Endothelial cell (in vitro differentiated cells): ENCODE data around the gene TNS3. TPM values are rescaled to one million over a fixed set of nuclear protein-coding genes. Genes with fewer than 3 reads are reported as not detected.

ENCODE experiments used
- DNase-seq: peaks from one replicate; pipeline ENCODE4 v3.0.0; 2021; ENCODE audit warnings: low spot score
- H3K27ac Mint-ChIP-seq: one replicate; pipeline ENCODE4 v1.8.0; 2021; ENCODE audit warnings: mixed read lengths, inconsistent platforms; ENCODE audit not compliant: unreplicated experiment
- H3K27me3 Mint-ChIP-seq: one replicate; pipeline ENCODE4 v1.8.0; 2021; ENCODE audit warnings: mild to moderate bottlenecking, moderate library complexity, mixed read lengths, inconsistent platforms; ENCODE audit not compliant: unreplicated experiment
- H3K36me3 Mint-ChIP-seq: one replicate; pipeline ENCODE4 v1.8.0; 2021; ENCODE audit warnings: mild to moderate bottlenecking, low read depth, mixed read lengths, inconsistent platforms; ENCODE audit not compliant: unreplicated experiment
- H3K4me1 Mint-ChIP-seq: one replicate; pipeline ENCODE4 v1.8.0; 2021; ENCODE audit warnings: mild to moderate bottlenecking, mixed read lengths, inconsistent platforms; ENCODE audit not compliant: unreplicated experiment
- H3K4me3 Mint-ChIP-seq: one replicate; pipeline ENCODE4 v1.8.0; 2021; ENCODE audit warnings: mild to moderate bottlenecking, mixed read lengths, inconsistent platforms; ENCODE audit not compliant: unreplicated experiment
- H3K9me3 Mint-ChIP-seq: one replicate; pipeline ENCODE4 v1.8.0; 2021; ENCODE audit warnings: mixed read lengths, inconsistent platforms; ENCODE audit not compliant: unreplicated experiment
- CTCF ChIP-seq: fragments of 200-600 bp; sonication (generic); IDR thresholded peaks from one replicate; pipeline ENCODE4 v1.5.0; 2021; ENCODE audit warnings: antibody characterized with exemption; ENCODE audit not compliant: unreplicated experiment
- total RNA-seq: library from RNA; stranded (reverse); fragmentation: NEBNext Ultra II Directional; extraction: Animal tissue kit (Norgen Biotek cat#: 25700); gene quantifications from one replicate; pipeline ENCODE4 v1.2.1, GENCODE V29; 2021; ENCODE audit not compliant: unreplicated experiment

TNS3 gene
- total RNA-seq, 1 donor from 2014 or later = 7.5 TPM

- peaks cover 11% of the 10 kb centered on the region for H3K27me3 Mint-ChIP-seq
- H3K4me3 Mint-ChIP-seq = no peak overlapping the region
Measured at GRCh38 chr7:47602272-47603004, 20.5 kb upstream of the TNS3 start.

GRCh38 chr7:47601881-47602249 is 20.0 kb upstream of the TNS3 start:
- Mint-ChIP-seq H3K27me3 (peaks cover 11% of the 10 kb centered on the region), H3K27ac (no peak overlapping the region), H3K4me3 (no peak overlapping the region), H3K4me1 (no peaks in the 10 kb centered on the region), H3K9me3 (no peaks in the 10 kb centered on the region), H3K36me3 (peaks cover 8% of the 10 kb centered on the region)
- no peak for DNase-seq
- no peak for TF ChIP-seq CTCF

More at GRCh38 chr7:47602272-47603004, 20.5 kb upstream of the TNS3 start:
- Mint-ChIP-seq H3K9me3 (no peaks in the 10 kb centered on the region), H3K27ac (no peak overlapping the region), H3K4me1 (no peaks in the 10 kb centered on the region), H3K36me3 (peaks cover 5% of the 10 kb centered on the region)
- TF ChIP-seq CTCF = no peak
- no peak for DNase-seq

- Mint-ChIP-seq H3K4me3 (no peak overlapping the region), H3K9me3 (no peaks in the 10 kb centered on the region), H3K27ac (no peak overlapping the region), H3K4me1 (no peaks in the 10 kb centered on the region), H3K27me3 (peaks cover 11% of the 10 kb centered on the region), H3K36me3 (peaks cover 8% of the 10 kb centered on the region)
- TF ChIP-seq CTCF = no peak
- no peak for DNase-seq
Measured at GRCh38 chr7:47601119-47601880, 19.4 kb upstream of the TNS3 start.

GRCh38 chr7:47600199-47601118 is 18.5 kb upstream of the TNS3 start:
- no peak for TF ChIP-seq CTCF
- no peaks in the 10 kb centered on the region for H3K4me1 Mint-ChIP-seq
- peaks cover 10% of the 10 kb centered on the region for H3K36me3 Mint-ChIP-seq
- H3K27ac Mint-ChIP-seq = no peak overlapping the region
- no peaks in the 10 kb centered on the region for H3K9me3 Mint-ChIP-seq
- no peak for DNase-seq
- H3K4me3 Mint-ChIP-seq = no peak overlapping the region
- peaks cover 9% of the 10 kb centered on the region for H3K27me3 Mint-ChIP-seq
